Esophagus squamous epithelium (tissue), 4 donors: ENCODE data around the gene CA6.

Experiments used
- POLR2A ChIP-seq, 4 donors: fragments of 450-650 bp; IDR thresholded peaks; one replicate each; pipeline ENCODE4 v1.6.1; 2017; ENCODE audit warnings: antibody characterized with exemption in 4 of 4, mild to moderate bottlenecking in 4 of 4, moderate library complexity in 3 of 4
- TF ChIP-seq, protein P1 (sequence below), 6 experiments: fragments of 450-650 bp in 4 of 6; fragments of 200-600 bp in 2 of 6; sonication (generic) in 2 of 6; IDR thresholded peaks; one replicate each; pipeline ENCODE4 v1.5.1; 2016 to 2019; ENCODE audit warnings: antibody characterized with exemption in 6 of 6, mild to moderate bottlenecking in 4 of 6, moderate library complexity in 4 of 6

DNA sequence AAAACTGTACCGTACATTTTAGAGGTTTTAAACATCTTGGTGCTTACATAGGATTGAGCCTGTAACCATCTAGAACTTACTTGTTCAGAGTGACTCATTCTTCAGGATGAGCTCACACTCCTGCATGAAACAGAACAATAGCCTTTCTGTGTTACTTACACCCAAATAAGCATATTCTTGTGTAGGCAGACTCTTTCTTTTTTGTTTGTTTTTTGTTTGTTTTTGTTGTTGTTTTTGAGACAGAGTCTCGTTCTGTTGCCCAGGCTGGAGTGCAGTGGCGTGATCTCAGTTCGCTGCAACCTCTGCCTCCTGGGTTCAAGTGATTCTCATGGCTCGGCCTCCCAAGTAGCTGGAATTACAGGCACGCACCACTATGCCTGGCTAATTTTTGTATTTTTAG is 3.8 kb upstream of the CA6 start:
- TF ChIP-seq, protein P1, sequence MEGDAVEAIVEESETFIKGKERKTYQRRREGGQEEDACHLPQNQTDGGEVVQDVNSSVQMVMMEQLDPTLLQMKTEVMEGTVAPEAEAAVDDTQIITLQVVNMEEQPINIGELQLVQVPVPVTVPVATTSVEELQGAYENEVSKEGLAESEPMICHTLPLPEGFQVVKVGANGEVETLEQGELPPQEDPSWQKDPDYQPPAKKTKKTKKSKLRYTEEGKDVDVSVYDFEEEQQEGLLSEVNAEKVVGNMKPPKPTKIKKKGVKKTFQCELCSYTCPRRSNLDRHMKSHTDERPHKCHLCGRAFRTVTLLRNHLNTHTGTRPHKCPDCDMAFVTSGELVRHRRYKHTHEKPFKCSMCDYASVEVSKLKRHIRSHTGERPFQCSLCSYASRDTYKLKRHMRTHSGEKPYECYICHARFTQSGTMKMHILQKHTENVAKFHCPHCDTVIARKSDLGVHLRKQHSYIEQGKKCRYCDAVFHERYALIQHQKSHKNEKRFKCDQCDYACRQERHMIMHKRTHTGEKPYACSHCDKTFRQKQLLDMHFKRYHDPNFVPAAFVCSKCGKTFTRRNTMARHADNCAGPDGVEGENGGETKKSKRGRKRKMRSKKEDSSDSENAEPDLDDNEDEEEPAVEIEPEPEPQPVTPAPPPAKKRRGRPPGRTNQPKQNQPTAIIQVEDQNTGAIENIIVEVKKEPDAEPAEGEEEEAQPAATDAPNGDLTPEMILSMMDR (IDR thresholded peaks at IDR 0.05) = no peak
- TF ChIP-seq POLR2A (IDR thresholded peaks at IDR 0.05) = no peak
